Esophagus squamous epithelium (tissue), 4 donors: ENCODE measurements around the gene FNBP1.
"Not testable (repeated sequence)": the region's sequence is repeated elsewhere in the genome, so short reads cannot be mapped to it uniquely, and the experiment has no call there.

Experiments
- POLR2A ChIP-seq, 4 donors: fragments of 450-650 bp; IDR thresholded peaks; one replicate each; pipeline ENCODE4 v1.6.1; 2017; ENCODE audit warnings: antibody characterized with exemption in 4 of 4, mild to moderate bottlenecking in 4 of 4, moderate library complexity in 3 of 4
- TF ChIP-seq, protein P1 (sequence below), 6 experiments: fragments of 450-650 bp in 4 of 6; fragments of 200-600 bp in 2 of 6; sonication (generic) in 2 of 6; IDR thresholded peaks; one replicate each; pipeline ENCODE4 v1.5.1; 2016 to 2019; ENCODE audit warnings: antibody characterized with exemption in 6 of 6, mild to moderate bottlenecking in 4 of 6, moderate library complexity in 4 of 6

GRCh38 chr9:129937879-129938278 lies 105.1 kb downstream of the FNBP1 start:
- TF ChIP-seq, protein P1, sequence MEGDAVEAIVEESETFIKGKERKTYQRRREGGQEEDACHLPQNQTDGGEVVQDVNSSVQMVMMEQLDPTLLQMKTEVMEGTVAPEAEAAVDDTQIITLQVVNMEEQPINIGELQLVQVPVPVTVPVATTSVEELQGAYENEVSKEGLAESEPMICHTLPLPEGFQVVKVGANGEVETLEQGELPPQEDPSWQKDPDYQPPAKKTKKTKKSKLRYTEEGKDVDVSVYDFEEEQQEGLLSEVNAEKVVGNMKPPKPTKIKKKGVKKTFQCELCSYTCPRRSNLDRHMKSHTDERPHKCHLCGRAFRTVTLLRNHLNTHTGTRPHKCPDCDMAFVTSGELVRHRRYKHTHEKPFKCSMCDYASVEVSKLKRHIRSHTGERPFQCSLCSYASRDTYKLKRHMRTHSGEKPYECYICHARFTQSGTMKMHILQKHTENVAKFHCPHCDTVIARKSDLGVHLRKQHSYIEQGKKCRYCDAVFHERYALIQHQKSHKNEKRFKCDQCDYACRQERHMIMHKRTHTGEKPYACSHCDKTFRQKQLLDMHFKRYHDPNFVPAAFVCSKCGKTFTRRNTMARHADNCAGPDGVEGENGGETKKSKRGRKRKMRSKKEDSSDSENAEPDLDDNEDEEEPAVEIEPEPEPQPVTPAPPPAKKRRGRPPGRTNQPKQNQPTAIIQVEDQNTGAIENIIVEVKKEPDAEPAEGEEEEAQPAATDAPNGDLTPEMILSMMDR (IDR thresholded peaks at IDR 0.05) = not testable (repeated sequence)
- not testable (repeated sequence) for TF ChIP-seq POLR2A (IDR thresholded peaks at IDR 0.05)
